Cardiac muscle cell (in vitro differentiated cells and primary cell): ENCODE results near the gene EIF4G3. TPM values are rescaled to one million over a fixed set of nuclear protein-coding genes. Genes with fewer than 3 reads are reported as not detected.

ENCODE experiments used
- DNase-seq, 2 donors: peaks; one replicate each; pipeline versions ENCODE4 v3.0.0 to v3.0.0-alpha.2; 2010 to 2017; ENCODE audit warnings: low read depth in 1 of 2, low spot score in 1 of 2
- H3K27ac ChIP-seq: fragments of 200-600 bp; sonication (generic); 2 replicates; pipeline ENCODE4 v1.5.1; 2016
- H3K27me3 ChIP-seq: fragments of 200-600 bp; sonication (generic); 2 replicates; pipeline ENCODE4 v1.6.0; 2016; ENCODE audit warnings: control low read depth
- H3K36me3 ChIP-seq: fragments of 200-600 bp; sonication (generic); 2 replicates; pipeline ENCODE4 v1.5.1; 2016; ENCODE audit warnings: control low read depth
- H3K4me1 ChIP-seq: fragments of 200-600 bp; sonication (generic); 2 replicates; pipeline ENCODE4 v1.8.1; 2017; ENCODE audit warnings: low read depth, mild to moderate bottlenecking, mixed run types
- H3K4me3 ChIP-seq: fragments of 200-600 bp; sonication (generic); 2 replicates; pipeline ENCODE4 v1.5.1; 2016; ENCODE audit warnings: mild to moderate bottlenecking
- H3K9me3 ChIP-seq: fragments of 200-600 bp; sonication (generic); 2 replicates; pipeline ENCODE4 v1.5.1; 2017; ENCODE audit warnings: low read depth, mild to moderate bottlenecking, control low read depth
- polyA plus RNA-seq: library from polyadenylated mRNA; unstranded; fragments of >200 nt; fragmentation: Nextera tagmentation; extraction: Ambion mirVana; gene quantifications from 2 replicates; pipeline ENCODE4 v1.2.1, GENCODE V29; 2016
- total RNA-seq: library from RNA; depleted of rRNA; stranded (reverse); fragments of >200 nt; gene quantifications from 2 replicates; pipeline ENCODE4 v1.2.3, GENCODE V29; 2016
- TF ChIP-seq, protein P1 (sequence below): IDR thresholded peaks from 2 replicates; pipeline ENCODE4 v1.5.1; 2012; ENCODE audit warnings: low read depth, mild to moderate bottlenecking, low read length

EIF4G3 gene
- total and polyA plus RNA-seq, 2 experiments from 2014 or later, result 37.8 to 55.3 TPM

DNA sequence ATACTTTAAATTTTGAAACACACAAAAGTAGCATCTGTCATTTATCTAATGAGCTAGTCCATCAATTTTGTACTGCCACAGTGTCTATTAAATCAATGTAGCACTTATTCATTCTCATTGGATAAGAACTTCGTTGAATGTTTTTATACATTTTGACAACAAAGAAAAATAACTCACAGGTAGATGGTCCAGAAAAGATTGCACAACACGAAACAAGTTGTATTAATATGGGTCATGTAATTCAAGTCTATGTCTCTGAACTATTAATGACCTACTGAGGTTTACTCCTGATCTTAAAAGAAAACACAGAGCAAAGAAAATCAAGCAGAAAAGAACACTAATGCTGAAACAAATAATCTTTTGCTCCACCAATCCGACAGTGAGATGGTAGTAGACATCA lies 404.9 kb downstream of the EIF4G3 start:
- no peaks in the 10 kb centered on the region for H3K27me3 ChIP-seq
- no peaks in the 10 kb centered on the region for H3K9me3 ChIP-seq
- no peak overlapping the region for H3K4me3 ChIP-seq
- TF ChIP-seq, protein P1, sequence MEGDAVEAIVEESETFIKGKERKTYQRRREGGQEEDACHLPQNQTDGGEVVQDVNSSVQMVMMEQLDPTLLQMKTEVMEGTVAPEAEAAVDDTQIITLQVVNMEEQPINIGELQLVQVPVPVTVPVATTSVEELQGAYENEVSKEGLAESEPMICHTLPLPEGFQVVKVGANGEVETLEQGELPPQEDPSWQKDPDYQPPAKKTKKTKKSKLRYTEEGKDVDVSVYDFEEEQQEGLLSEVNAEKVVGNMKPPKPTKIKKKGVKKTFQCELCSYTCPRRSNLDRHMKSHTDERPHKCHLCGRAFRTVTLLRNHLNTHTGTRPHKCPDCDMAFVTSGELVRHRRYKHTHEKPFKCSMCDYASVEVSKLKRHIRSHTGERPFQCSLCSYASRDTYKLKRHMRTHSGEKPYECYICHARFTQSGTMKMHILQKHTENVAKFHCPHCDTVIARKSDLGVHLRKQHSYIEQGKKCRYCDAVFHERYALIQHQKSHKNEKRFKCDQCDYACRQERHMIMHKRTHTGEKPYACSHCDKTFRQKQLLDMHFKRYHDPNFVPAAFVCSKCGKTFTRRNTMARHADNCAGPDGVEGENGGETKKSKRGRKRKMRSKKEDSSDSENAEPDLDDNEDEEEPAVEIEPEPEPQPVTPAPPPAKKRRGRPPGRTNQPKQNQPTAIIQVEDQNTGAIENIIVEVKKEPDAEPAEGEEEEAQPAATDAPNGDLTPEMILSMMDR, result no peak
- H3K36me3 ChIP-seq, result peaks cover 89% of the 10 kb centered on the region
- peaks cover 9% of the 10 kb centered on the region for H3K4me1 ChIP-seq
- DNase-seq, result no peak
- H3K27ac ChIP-seq, result no peak overlapping the region

GRCh38 chr1:20770314-20771087 lies 406.2 kb downstream of the EIF4G3 start:
- H3K4me3 ChIP-seq, result no peak overlapping the region
- peaks cover 9% of the 10 kb centered on the region for H3K4me1 ChIP-seq
- peaks cover 88% of the 10 kb centered on the region for H3K36me3 ChIP-seq
- peak overlapping the region; percentile 70 for H3K27ac ChIP-seq
- TF ChIP-seq, protein P1, result no peak
- no peak for DNase-seq
- no peaks in the 10 kb centered on the region for H3K9me3 ChIP-seq
- no peaks in the 10 kb centered on the region for H3K27me3 ChIP-seq

- H3K9me3 ChIP-seq, result no peaks in the 10 kb centered on the region
- H3K4me3 ChIP-seq, result no peak overlapping the region
- peak overlapping the region; percentile 70 for H3K27ac ChIP-seq
- H3K27me3 ChIP-seq, result no peaks in the 10 kb centered on the region
- H3K4me1 ChIP-seq, result peaks cover 9% of the 10 kb centered on the region
- TF ChIP-seq, protein P1, result no peak
- peaks cover 81% of the 10 kb centered on the region for H3K36me3 ChIP-seq
- peak in 1 of 2 donors; percentile 28 for DNase-seq
Measured at GRCh38 chr1:20767271-20767670, 409.4 kb downstream of the EIF4G3 start.

GRCh38 chr1:20763417-20763816 lies 413.3 kb downstream of the EIF4G3 start:
- H3K4me3 ChIP-seq, result no peak overlapping the region
- peaks cover 9% of the 10 kb centered on the region for H3K4me1 ChIP-seq
- TF ChIP-seq, protein P1, result no peak
- H3K27ac ChIP-seq, result no peak overlapping the region
- DNase-seq, result no peak
- peaks cover 77% of the 10 kb centered on the region for H3K36me3 ChIP-seq
- H3K27me3 ChIP-seq, result no peaks in the 10 kb centered on the region
- H3K9me3 ChIP-seq, result no peaks in the 10 kb centered on the region

DNA sequence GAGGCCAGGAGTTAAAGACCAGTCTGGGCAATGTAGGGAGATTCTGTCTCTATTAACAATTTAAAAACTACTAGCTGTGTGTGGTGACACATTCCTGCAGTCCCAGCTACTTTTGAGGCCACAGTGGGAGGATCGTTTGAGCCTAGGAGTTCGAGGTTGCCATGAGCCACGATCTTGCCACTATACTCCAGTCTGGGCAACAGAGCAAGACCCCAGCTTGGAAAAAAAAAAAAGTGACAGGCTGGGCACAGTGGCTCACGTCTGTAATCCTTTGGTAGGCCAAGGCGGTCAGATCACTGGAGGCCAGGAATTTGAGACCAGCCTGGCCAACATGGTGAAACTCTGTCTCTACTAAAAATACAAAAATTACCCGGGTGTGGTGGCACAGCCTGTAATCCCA lies 416.4 kb downstream of the EIF4G3 start:
- Histone ChIP-seq H3K27me3 (no peaks in the 10 kb centered on the region), H3K36me3 (peaks cover 86% of the 10 kb centered on the region), H3K4me3 (no peak overlapping the region), H3K27ac (no peak overlapping the region), H3K4me1 (no peaks in the 10 kb centered on the region), H3K9me3 (no peaks in the 10 kb centered on the region)
- TF ChIP-seq, protein P1, result no peak
- DNase-seq, result no peak

Other genes with a start within 250 kb of the EIF4G3 start
- gene ECE1, start 113.6 kb upstream of the EIF4G3 start, total RNA-seq, result 43.8 and 59.1 TPM in 2 replicates
- 42.4 and 57.8 TPM in 2 replicates for gene ECE1, start 113.6 kb upstream of the EIF4G3 start, polyA plus RNA-seq